IPS DF 19.7 (cell line): Measurements from ENCODE around the gene TBC1D5.

Experiments used
- DNase-seq: peaks from one replicate; pipeline ENCODE4 v3.0.0-alpha.2; 2013; ENCODE audit warnings: low read depth, low spot score

Gene TBC1D5

DNA sequence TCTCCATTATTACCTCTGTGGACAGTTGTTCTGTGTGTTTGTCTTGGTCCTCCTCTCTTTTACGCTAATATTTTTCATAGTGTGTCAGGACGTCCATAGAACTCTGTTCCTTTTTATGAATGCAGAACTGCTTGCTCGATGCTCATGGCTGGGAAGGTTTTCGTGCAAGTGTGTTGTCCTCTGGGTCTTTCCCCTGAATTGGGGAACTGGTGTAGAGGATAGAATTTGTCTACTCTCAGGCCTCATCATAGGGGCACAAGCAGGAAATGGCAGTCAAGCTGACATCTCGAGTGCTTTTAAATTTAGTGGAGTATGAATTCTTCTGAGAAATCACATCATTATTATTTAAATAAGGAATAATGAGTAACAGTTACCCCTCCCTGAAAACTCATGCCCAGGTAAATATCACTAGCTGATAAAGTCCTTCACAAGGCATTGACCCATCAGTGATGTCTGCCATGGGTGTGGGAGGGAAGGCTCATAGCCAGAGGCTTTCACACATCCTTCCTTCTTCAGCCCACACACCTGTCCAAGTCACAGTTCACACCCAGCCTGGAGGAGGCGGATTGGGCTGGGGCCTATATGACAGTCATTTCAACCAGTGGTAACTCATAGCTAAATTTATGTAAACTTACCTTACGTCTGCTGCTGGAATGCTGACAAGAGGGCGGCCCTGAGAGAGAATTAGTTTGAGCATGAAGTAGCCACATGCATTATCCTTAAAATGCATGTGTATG, 631.6 kb downstream of the TBC1D5 start:
- no peak for DNase-seq
